SK-N-SH (cell line): ENCODE results near the gene KLHL24.

Source experiments
- CTCF ChIP-seq: fragments of 200-600 bp; sonication (generic); IDR thresholded peaks from 2 replicates; pipeline ENCODE4 v1.6.1; 2017; ENCODE audit warnings: antibody characterized with exemption, mild to moderate bottlenecking, moderate library complexity
- FOXM1 ChIP-seq: IDR thresholded peaks from 2 replicates; pipeline ENCODE4 v1.4.0; 2012; ENCODE audit warnings: low read depth, mild to moderate bottlenecking
- GABPA ChIP-seq: IDR thresholded peaks from 2 replicates; pipeline ENCODE4 v1.4.0; 2012; ENCODE audit warnings: low read depth, mild to moderate bottlenecking
- MAX ChIP-seq: IDR thresholded peaks from 2 replicates; pipeline ENCODE4 v1.4.0; 2012; ENCODE audit warnings: low read depth
- POLR2AphosphoS5 ChIP-seq: IDR thresholded peaks from 2 replicates; pipeline ENCODE4 v1.6.1; 2012; ENCODE audit warnings: low read depth, low read length
- RAD21 ChIP-seq: IDR thresholded peaks from 2 replicates; pipeline ENCODE4 v1.6.1; 2012; ENCODE audit warnings: mild to moderate bottlenecking, low read length
- REST ChIP-seq: IDR thresholded peaks from 2 replicates; pipeline ENCODE4 v1.6.1; 2012; ENCODE audit warnings: mild to moderate bottlenecking, low read depth, low read length, moderate library complexity
- RXRA ChIP-seq: IDR thresholded peaks from 2 replicates; pipeline ENCODE4 v1.4.0; 2012; ENCODE audit warnings: low read depth, mild to moderate bottlenecking, borderline replicate concordance

DNA sequence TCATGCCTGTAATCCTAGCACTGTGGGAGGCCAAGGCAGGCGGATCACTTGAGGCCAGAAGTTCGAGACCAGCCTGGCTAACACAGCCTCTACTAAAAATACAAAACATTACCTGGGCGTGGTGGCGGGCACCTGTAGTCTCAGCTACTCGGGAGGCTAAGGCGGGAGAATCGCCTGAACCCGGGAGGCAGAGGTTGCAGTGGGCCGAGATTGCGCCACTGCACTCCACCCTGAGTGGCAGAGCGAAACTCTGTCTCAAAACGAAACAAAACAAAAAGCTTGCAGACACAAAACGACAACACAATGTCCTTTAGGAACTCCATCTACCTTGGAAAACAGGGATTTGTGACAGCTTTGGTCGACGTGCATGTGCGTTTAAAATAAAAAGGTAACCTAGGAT, 716 bp upstream of the KLHL24 start:
- TF ChIP-seq REST: no peak
- no peak for TF ChIP-seq CTCF
- no peak for TF ChIP-seq POLR2AphosphoS5
- no peak for TF ChIP-seq MAX
- TF ChIP-seq FOXM1: no peak
- TF ChIP-seq RAD21: no peak
- TF ChIP-seq RXRA: no peak
- no peak for TF ChIP-seq GABPA
